Transverse colon (tissue), 4 donors: ENCODE data around the gene TNFRSF6B. TPM values are rescaled to one million over a fixed set of nuclear protein-coding genes. Genes with fewer than 3 reads are reported as not detected.

Experiments
- DNase-seq: peaks from one replicate; pipeline ENCODE4 v3.0.0-alpha.2; 2019
- H3K27ac ChIP-seq, 4 donors: fragments of 200-600 bp; sonication (generic); 2 replicates each; pipeline ENCODE4 v1.5.1; 2016 to 2018; ENCODE audit warnings: inconsistent platforms in 4 of 4
- H3K27me3 ChIP-seq: fragments of 200-600 bp; sonication (generic); 2 replicates; pipeline ENCODE4 v1.5.1; 2017; ENCODE audit warnings: inconsistent platforms
- H3K36me3 ChIP-seq, 4 donors: fragments of 200-600 bp; sonication (generic); 2 replicates each; pipeline ENCODE4 v1.5.1; 2017 to 2019; ENCODE audit warnings: inconsistent platforms in 4 of 4
- H3K4me1 ChIP-seq, 4 donors: fragments of 200-600 bp; sonication (generic); 2 replicates each; pipeline ENCODE4 v1.5.1; 2017 to 2020; ENCODE audit warnings: inconsistent platforms in 4 of 4
- H3K4me3 ChIP-seq, 4 donors: fragments of 200-600 bp; sonication (generic); 1 replicate in 1 of 4; 2 replicates in 3 of 4; pipeline versions ENCODE4 v1.5.1 to v1.6.1; 2017 to 2019; ENCODE audit warnings: inconsistent platforms in 4 of 4
- H3K9me3 ChIP-seq, 2 donors: fragments of 200-600 bp; sonication (generic); 2 replicates each; pipeline ENCODE4 v1.5.1; 2017 to 2019; ENCODE audit warnings: inconsistent platforms in 2 of 2
- CTCF ChIP-seq, 5 experiments: fragments of 200-600 bp in 3 of 5; fragments of 450-650 bp in 2 of 5; sonication (generic) in 3 of 5; IDR thresholded peaks; 1 replicate in 2 of 5; 2 replicates in 3 of 5; pipeline ENCODE4 v1.5.1; 2016 to 2017; ENCODE audit warnings: antibody characterized with exemption in 5 of 5, inconsistent platforms in 3 of 5, mild to moderate bottlenecking in 2 of 5, moderate library complexity in 1 of 5
- EP300 ChIP-seq: sonication (generic); formaldehyde crosslinking; IDR thresholded peaks from one replicate; pipeline ENCODE4 v1.6.1; 2017; ENCODE audit warnings: antibody characterized with exemption, low read depth
- POLR2A ChIP-seq: fragments of 450-650 bp; IDR thresholded peaks from one replicate; pipeline ENCODE4 v1.6.1; 2016; ENCODE audit warnings: antibody characterized with exemption, mild to moderate bottlenecking, moderate library complexity
- POLR2AphosphoS5 ChIP-seq, 3 donors: sonication (generic); formaldehyde crosslinking; IDR thresholded peaks; one replicate each; pipeline ENCODE4 v1.6.1; 2016; ENCODE audit warnings: antibody characterized with exemption in 3 of 3
- WGBS, 2 donors: methylation state at CpG; one replicate each; pipeline ENCODE4 v1.1.5; 2018; ENCODE audit warnings: low coverage in 1 of 2; 5-methylcytosine and 5-hydroxymethylcytosine counted together
- in situ Hi-C, 4 donors: fragments of 200-750 bp; cut with MboI; loops; one replicate each; pipeline versions ENCODE4 v1.15.0 to v1.15.1; 2017; ENCODE audit warnings: low sequenced_read_pairs in 3 of 4, low pct_ligation_motif_present in 1 of 4, low pct_unique_long_range_greater_than_20kb in 1 of 4
- intact Hi-C: fragments of 100-400 bp; cut with DNase I; formaldehyde crosslinking; loops from one replicate; pipeline ENCODE4 v1.15.1; 2023; ENCODE audit warnings: low total_unique reads
- total RNA-seq, 4 donors: library from RNA; depleted of rRNA; stranded (reverse); fragments of >200 nt; gene quantifications; one replicate each; pipeline ENCODE4 v1.1.0, GENCODE V29; 2016

Gene TNFRSF6B
- total RNA-seq, 4 donors from 2014 or later = 4.2 to 34.4 (median 13.6) TPM

- no peaks in the 10 kb centered on the region for H3K27me3 ChIP-seq
- H3K9me3 ChIP-seq = no peaks in the 10 kb centered on the region
- DNase-seq = no peak
- H3K27ac ChIP-seq = no peak overlapping the region
- intact Hi-C loops = no loop called here
- peaks cover 19 to 33% (median 29%) of the 10 kb centered on the region in 4 donors for H3K4me1 ChIP-seq
- no peak overlapping the region for H3K4me3 ChIP-seq
- TF ChIP-seq EP300 (no peak), CTCF (IDR thresholded peaks at IDR 0.05) (no peak)
- peaks cover 0 to 8% (median 3%) of the 10 kb centered on the region in 4 donors for H3K36me3 ChIP-seq
- in situ Hi-C loops = no loop called here
- WGBS, 2 donors = 69 to 80% methylated on average over 1 to 10 of the region's 14 CpGs
Observed at GRCh38 chr20:63701329-63702035, 5.0 kb downstream of the TNFRSF6B start.

- H3K27ac ChIP-seq = no peak overlapping the region
- TF ChIP-seq CTCF (IDR thresholded peaks at IDR 0.05) (no peak), POLR2AphosphoS5 (IDR thresholded peaks at IDR 0.05) (no peak), EP300 (no peak), POLR2A (no peak)
- no peak for DNase-seq
- H3K4me3 ChIP-seq = no peak overlapping the region
- 92% methylated on average over 16 of the region's 16 CpGs; no CpG with 5 or more reads in 1 of the 2 donors for WGBS, 2 donors
- no peaks in the 10 kb centered on the region for H3K27me3 ChIP-seq
- no peaks in the 10 kb centered on the region for H3K9me3 ChIP-seq
- intact Hi-C loops (no loop called here), in situ Hi-C loops (no loop called here)
- peaks cover 0 to 8% (median 3%) of the 10 kb centered on the region in 4 donors for H3K36me3 ChIP-seq
- H3K4me1 ChIP-seq = peaks cover 18 to 31% (median 28%) of the 10 kb centered on the region in 4 donors
Observed at GRCh38 chr20:63702036-63702665, 5.7 kb downstream of the TNFRSF6B start.

- TF ChIP-seq POLR2A = no peak
- no peak for TF ChIP-seq CTCF (IDR thresholded peaks at IDR 0.05)
- no peak for TF ChIP-seq POLR2AphosphoS5 (IDR thresholded peaks at IDR 0.05)
- no peak for TF ChIP-seq EP300
- H3K27me3 ChIP-seq = no peaks in the 10 kb centered on the region
- peaks cover 15 to 24% (median 22%) of the 10 kb centered on the region in 4 donors for H3K4me1 ChIP-seq
- intact Hi-C loops (no loop called here), in situ Hi-C loops (no loop called here)
- no peaks in the 10 kb centered on the region for H3K9me3 ChIP-seq
- H3K27ac ChIP-seq = no peak overlapping the region
- 60 to 85% methylated on average over 2 to 12 of the region's 13 CpGs for WGBS, 2 donors
- DNase-seq = no peak
- H3K36me3 ChIP-seq = peaks cover 0 to 8% (median 3%) of the 10 kb centered on the region in 4 donors
- H3K4me3 ChIP-seq = no peak overlapping the region
Observed at GRCh38 chr20:63702751-63703470, 6.5 kb downstream of the TNFRSF6B start.

GRCh38 chr20:63703471-63703975 is 7.1 kb downstream of the TNFRSF6B start:
- peaks cover 15 to 25% (median 21%) of the 10 kb centered on the region in 4 donors for H3K4me1 ChIP-seq
- H3K27me3 ChIP-seq = no peaks in the 10 kb centered on the region
- H3K9me3 ChIP-seq = no peaks in the 10 kb centered on the region
- in situ Hi-C loops = no loop called here
- TF ChIP-seq POLR2AphosphoS5 (IDR thresholded peaks at IDR 0.05) = no peak
- no peak for TF ChIP-seq CTCF (IDR thresholded peaks at IDR 0.05)
- peaks cover 0 to 8% (median 3%) of the 10 kb centered on the region in 4 donors for H3K36me3 ChIP-seq
- intact Hi-C loops = no loop called here
- H3K27ac ChIP-seq = no peak overlapping the region
- DNase-seq = no peak
- no peak overlapping the region for H3K4me3 ChIP-seq
- 87% methylated on average over 5 of the region's 15 CpGs; no CpG with 5 or more reads in 1 of the 2 donors for WGBS, 2 donors
